HG03460 (cell line): ENCODE results near the gene MPST.

Experiments used
- ATAC-seq: cut with Tn5 transposase; IDR thresholded peaks from one replicate; pipeline ENCODE4 v1.9.1; 2021; ENCODE audit not compliant: unreplicated experiment

Gene MPST

DNA sequence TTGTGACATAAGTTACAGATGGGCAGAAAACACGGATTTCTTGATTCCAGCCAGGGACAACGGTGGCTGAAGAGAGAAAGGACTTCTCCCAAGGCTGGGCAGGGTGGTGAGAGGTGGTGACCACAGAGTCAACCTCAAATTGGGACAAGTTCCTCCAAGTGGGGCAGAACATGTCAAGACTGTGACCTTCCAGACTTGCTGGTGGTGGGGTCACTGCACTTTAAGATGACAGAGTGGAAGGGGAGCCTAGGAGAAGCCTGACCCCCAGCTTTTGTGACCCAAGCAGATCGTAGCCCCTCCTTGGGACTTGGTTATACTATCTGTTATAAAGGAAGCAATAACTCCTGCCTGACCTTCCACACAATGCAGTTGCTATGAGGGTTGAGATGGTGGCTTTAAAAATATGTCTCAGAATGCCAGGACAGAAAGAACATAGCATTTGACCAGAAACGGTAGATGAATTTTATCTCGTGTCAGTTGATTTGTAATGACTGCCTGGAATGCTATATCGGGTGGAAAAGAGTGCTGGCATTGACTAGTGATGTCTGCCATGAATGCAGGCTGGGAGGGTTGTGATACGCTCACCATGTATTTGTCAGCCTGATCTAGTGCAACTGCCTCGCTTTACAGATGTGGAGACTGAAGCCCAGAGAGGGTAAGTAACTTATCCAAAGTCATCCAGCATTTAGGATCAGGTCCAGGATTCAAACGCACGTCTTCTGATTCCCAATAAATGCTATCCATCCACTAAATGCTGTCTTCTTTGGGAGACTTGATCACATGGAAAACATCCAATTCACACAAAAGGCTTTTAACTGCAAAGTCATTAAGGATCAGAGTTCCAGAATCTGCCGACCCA is 18.6 kb upstream of the MPST start:
- ATAC-seq, result no peak

DNA sequence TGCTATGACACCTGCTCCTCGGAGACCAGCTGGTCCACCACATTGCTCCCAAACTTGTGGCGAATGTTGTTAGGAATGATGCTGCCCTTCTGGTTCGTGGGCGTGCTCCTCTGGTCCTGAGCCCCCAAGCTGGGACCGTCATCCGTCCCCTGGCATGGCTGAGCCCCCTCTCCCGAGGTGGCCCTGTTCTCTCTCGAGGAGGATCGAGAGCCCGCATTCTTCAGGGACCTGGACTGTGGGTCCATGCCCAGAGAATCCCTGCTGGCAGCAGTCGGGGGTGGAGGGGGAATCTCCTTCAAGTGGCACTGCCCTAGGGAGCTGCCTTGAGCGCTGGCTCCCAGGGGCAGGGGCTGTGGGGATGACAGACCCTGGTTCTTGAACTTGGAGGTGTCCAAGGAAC is 17.7 kb upstream of the MPST start:
- ATAC-seq, result no peak

DNA sequence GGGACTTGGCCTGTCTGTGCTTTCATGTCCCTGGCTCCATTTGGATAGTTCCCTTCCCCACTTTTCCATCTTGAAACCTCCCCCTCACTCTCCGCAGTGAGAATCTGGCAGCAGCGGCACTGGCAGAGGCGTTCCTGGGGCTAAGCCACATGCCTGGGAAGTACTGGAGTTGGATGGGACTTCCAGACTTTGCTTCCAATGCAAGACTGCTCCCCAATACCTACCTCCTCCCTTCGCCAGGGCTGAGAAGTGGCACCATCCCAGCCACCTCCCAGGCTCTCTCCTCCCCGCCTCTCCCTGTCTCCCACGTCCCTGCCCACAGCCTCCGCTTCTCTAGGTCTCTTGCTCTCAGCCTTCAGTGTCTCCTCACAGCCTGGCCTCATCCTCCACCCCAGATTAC is 16.9 kb upstream of the MPST start:
- ATAC-seq, result no peak

DNA sequence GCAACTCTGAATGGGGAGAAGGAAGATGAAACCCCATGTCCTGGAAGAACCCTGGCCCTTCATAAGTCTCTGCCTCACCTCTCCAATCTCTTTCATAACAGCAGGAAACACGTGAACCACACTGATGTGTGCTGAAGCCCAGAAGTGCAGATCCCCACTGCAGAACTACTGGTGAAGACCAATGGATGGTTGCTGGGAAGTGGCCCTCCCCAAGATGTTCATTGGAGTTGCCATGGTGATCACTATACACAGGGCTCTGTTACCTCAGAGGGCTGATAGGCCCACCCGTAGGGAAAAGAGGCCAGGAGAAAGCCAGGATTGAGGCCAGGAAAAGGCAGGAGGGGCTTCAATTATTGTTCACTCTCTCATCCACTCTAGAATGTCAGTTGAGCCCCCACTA is 11.9 kb upstream of the MPST start:
- no peak for ATAC-seq

DNA sequence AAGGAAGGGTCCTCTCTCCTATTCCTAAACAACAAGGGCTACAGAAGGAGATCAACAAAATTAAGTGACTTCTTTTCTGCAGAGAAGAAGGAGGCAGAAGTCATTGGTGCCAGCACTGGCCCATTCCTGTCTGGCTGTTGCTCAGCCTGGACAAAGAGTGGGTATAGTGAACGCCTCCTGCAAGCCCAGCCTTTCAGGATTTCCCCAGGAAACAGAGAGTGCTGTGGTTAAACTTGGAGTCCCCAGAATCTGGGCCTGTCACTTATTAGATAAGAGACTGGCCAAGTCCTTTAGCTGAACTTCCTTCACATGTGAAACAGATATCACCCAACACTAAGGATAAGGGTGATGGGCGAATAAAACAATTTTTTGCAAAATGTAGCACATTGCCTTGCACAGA is 11.2 kb upstream of the MPST start:
- ATAC-seq, result no peak

DNA sequence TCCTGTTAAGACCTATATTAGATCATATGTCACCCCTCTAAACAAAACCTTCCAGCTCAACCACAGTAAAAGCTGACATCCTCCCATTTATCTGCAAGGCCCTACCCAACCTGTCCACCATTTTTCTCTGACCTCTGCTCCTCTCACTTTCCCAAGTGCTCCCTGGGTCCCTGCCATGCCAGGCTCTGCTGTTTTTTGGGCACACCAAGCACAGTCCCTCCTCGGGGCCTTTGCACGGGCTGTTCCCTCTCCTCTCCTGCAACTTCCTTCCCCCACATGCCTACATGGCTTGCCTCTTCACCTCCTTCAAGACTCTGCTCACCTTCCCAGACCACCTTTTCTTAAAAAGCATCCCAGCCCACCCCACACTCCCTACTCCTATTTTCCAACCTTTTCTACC is 10.1 kb upstream of the MPST start:
- no peak for ATAC-seq

DNA sequence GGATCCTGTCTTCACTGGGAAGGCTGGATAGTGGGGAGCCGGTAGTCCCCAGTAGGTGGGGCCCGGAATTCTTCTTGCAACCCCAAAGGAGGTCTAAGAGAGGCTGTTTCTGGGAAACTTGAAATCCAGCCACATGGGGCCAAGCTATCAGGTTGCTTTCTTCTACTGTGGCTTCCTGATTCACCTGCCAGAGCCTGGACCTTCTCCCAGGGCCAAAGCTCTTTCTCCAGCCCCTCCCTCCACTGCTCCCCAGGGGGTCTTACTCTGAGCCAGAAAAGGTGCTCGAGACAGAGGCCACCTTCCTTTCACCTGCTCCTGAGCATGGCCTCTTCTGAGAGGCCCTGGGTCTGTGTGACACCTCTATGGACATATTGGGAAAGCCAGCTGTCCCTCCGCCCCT is 9.4 kb upstream of the MPST start:
- ATAC-seq, result no peak

DNA sequence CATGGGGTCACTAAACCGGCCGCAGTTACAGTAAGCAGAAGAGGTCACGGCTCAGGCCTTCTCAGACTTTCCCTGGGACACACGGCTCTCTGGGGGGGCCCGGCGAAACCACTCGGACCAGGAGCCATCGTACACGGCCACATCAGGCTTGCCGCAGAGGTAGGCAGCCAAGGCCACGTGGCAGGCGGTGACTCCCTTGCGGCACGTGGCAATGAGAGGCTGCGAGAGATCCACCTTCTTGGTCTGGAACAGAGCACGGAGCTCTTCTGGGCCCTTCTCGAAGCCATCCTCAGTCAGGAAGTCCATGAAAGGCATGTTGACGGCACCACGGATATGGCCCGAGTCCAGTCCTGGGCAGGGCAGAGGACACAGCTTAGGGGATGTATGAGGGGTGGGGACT is 8.6 kb upstream of the MPST start:
- no peak for ATAC-seq

DNA sequence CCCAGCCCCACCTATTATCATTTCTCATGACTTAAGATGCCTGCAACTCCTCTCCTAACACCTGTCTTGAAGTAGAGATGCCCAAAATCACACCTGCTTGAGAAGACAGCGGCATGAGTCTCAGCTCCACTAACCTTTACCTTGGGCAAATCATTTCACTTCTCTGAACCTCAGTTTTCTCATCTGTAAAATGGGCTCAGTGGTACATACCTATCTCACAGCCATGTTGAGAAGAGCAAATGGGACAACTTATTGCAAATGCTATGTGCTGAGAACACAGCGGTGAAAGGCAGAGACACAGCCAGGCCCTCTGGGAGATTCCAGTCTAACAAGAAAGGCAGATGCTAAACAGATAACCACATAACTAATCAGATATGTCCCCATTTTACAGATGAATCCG is 8.1 kb upstream of the MPST start:
- ATAC-seq, result no peak

DNA sequence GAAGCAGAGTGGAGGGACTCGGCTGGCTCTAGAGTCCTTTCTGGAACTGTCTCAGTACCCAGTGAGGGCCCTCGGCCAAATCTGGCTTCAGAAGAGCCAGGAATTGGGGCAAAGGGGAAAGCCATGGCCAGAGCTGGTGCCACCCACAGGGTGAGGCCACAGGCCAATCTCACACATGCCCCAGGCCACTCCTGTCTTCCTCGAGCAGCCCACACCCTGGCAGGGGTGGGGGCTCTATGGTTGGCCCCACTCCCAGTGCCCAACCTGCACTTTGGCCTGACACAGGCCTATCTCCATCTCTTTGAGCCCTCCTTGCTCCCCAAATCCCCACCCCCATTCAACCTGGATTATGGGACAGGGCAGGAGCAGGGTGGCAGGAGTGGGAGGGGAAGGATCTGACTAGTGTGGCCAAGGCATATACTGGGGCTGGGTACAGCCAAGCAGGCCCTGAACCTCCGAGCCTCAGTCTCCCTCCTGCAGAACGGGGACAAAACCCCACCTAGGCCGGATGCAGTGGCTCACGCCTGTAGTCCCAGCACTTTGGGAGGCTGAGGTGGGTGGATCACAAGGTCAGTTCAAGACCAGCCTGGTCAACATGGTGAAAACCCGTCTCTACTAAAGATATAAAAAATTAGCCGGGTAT is 7.2 kb upstream of the MPST start:
- no peak for ATAC-seq

DNA sequence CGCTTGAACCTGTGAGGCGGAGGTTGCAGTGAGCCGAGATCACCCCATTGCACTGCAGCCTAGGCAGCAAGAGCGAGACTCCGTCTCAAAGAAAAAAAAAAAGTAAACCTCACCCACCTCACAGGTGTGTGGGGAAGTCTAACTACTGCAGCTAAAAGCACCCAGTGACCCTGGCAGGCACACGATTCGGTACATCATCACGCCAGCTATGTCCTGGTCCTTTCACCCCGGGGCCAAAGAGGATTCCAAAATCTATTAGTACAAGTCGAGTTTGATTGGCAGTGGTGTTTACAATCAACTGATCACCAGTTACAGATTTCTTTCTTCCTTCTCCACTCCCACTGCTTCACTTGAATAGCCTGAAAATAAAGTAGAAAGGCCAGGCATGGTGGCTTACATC is 6.6 kb upstream of the MPST start:
- ATAC-seq, result no peak

DNA sequence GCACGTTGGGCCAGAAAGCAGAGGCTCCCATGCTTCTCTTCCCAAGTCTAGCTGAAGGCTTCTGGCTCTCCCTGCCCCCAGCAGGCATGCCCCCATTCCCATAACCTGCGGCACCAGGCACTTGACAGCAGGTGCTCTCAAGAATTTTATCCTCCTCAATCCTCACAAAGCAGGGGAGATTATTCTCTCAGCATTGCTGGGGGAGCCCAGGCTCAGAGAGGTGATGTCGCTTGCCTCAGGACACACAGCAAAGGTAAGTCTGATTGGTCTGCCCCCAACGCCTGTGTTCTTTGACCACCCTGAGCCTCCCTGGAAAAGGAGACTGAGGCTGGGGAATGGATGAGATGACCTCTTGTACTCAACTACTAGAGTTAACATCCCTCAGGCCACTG is 5.1 kb upstream of the MPST start:
- no peak for ATAC-seq

DNA sequence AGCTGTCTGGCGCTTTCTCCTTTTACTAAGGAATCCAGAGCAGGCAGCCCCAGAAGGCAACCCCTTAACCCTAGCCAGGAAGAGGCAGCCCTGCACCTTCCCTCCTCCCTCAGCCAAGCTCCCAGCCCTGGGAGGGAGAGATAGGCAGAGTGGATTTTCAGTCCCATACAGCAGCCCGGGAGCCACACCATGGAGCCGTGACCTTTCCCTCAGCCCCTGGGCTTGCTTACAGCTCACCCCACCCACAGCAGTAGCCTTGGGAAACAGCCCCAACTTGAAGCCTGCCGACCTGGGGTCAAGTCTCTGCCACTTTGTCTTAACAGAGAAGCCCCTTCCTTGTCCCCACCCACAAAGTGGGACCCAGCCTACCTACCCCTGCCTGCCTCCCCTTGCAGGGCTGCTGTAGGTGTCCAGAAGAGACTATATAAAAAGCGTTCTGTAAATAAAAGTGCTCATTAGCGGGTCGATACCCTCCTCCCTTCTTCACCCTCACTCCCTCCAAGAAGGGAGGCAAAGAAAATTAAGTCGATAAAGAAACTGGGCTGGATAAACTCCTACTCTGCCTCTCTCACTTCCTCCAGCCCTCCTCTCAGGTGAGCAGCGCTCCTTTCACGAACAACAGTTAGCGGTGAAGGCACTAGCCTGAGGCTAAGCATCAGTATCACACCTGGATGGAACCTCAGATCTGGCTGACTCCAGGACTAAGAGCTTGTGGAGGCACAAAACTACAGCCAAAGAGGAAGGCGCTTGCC is 4.5 kb upstream of the MPST start:
- no peak for ATAC-seq

DNA sequence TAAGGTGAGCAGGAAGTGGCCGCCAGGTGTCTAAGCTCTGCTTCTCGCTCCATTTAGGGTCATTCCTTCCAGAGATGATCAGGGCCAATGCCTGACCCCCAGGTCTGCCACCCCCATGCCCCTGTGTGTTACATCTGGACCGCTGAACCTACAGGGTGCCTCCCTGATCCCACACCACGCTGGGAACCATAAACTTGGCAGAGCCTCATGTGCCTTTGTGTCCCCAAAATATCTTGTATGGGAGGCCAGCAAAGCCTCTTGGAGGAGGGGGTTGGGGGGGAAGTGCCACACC is 4.0 kb upstream of the MPST start:
- no peak for ATAC-seq

DNA sequence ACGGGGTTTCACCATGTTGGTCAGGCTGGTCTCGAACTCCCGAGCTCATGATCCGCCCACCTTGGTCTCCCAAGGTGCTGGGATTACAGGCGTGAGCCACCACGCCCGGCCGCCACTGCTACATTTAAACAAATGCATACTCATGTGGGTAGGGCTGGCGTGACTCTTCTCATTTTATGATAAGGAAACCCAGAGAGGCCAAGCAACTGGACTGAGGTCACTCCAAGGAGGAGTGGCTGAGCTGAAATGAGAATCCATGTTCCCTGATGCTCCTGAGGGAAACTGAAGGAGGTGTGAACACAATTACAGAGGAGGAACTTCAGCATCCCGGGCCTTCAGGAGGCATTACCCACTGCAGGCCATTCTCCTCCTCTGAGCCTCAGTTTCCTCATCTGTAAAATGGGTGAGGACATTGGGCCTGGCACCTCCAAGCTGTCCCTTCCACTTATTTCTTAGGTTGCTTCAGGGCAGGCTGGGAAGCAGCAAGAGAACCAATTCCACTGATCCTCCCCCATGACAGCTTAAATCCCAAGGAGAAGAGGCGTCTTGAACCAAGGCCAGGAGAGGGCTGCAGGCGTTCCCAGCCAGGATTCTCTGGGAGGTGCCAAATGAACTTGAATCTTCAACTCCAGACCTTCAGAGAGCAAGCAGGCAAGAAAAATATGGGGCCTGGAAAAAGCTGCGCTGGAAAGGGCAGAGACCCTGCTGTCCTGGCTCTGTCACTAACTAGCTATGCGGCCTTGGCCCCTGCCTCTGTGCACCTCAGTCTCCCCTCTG is 3.2 kb upstream of the MPST start:
- ATAC-seq, result no peak

DNA sequence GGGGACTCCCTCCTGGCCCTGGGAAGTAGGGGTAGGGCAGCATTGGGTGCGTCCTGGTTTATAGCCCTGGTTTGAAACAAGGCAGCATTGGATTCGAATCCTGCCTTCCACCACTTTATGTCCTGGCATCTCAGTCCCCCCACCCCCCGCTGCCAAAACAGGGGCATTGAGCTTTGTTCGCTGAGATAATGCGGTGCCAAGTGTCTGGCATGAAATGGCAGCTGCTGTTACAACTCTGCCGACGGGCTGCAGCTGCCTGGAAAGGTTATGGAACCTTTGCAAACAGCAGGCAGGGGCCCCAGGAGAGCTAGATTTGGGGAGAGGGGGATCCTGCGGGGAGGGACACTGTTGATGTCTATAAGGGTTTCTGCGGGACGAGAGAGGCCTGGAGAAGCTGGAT is 2.2 kb upstream of the MPST start:
- ATAC-seq, result no peak

DNA sequence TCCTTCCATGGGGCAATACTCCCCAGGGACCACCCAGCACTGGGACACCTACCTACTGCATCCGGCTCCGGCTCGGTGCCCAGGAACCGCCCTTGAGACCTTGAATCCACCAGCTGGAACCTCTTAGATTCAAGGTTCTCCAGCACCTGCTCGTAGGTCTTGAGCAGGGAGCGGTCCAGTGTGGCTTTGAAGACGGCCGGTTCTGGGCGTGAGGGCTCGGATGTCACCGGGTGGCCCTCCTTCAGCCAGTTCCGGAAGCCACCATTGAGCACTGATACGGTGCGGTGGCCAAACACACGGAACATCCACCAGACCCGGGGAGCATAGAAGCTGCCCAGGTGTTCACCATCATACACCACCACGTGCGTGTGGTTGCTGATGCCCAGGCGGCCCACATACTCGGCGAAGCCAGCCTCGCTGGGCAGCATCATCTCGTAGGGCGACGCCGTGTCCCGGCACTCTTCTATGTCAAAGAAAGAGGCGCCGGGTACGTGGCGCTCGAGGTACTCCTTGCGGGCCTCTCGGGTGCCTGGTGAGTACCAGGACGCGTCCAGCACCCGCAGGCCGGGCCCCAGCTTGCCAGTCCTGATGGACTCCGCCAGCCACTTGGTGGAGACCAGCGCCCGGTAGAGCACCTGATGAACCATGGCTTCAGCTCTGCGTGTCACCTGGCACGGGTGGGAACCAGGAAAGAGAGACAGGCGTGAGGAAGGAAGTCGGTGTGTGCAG is 1.3 kb upstream of the MPST start:
- no peak for ATAC-seq

DNA sequence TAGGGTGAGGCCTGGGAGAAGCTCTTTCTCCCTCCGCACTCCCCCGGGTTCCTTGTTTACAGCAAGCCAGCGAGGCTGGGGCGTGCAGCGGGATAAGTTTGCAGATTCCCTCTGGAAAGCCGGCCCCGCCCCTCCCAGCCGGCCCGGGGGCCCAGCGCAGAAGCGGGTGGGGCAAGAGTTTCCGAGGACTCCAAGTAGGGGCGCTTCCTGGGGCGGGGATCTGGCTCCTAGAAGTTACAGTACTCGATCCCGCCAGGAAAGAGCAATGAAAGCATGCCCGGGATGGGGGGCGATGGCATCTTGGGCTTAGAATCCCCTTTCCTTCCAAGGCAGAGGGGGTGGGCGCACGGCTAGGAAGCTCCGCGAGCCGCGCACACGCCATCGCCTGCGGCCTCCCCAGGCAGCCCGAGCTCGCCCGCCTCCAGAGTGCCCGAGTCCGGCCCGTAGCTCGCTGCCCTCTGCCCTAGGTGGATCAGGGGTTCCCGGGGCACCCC is 680 bp upstream of the MPST start:
- ATAC-seq, result peak; percentile 22

DNA sequence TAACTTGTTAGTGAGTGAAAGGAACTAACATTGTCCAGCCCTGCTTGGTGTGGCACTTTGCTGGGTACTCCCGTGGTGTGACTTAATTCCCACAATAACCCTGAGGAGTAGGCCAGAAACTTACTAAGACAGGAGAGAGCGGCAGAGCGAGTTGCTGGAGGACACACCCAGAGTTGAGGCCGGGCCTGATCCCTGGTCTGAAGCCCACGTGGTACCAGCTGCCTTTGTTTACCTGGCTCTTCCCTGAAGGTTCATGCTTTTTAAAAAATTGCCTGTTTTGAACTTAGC is 594 bp downstream of the MPST start:
- ATAC-seq, result no peak

DNA sequence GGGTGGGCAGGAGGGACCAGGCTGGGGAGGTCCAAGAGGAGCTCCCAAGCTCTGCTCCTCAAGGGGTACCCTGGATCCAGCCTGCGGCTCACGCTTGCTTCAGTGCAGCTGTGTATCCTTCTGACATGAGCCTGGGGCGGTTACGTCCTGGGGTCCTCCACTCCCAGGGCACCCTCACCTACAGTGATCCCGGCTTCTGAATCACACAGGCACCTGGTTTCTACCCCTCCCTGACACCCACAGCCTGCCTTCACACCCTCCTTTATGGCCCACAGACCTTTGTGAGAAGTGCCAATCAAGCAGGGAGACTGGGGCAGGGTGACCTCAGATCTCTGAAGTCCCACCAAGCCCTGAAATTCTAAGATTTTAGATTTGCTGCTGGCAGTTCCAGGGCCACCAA is 1.5 kb downstream of the MPST start:
- ATAC-seq, result no peak
